H9 (cell line): ENCODE data around the gene AFG1L. TPM values are rescaled to one million over a fixed set of nuclear protein-coding genes. Genes with fewer than 3 reads are reported as not detected.

ENCODE experiments used
- DNase-seq: peaks from one replicate; pipeline ENCODE4 v3.0.0-alpha.2; 2017
- H2AFZ ChIP-seq: one replicate; pipeline ENCODE4 v1.6.1; 2013; ENCODE audit warnings: mild to moderate bottlenecking, low read length, control low read depth, moderate library complexity
- H2AK5ac ChIP-seq: 2 replicates; pipeline ENCODE4 v1.6.1; 2013; ENCODE audit warnings: low read length, control low read depth, mixed read lengths; ENCODE audit not compliant: insufficient read length
- H2BK120ac ChIP-seq: one replicate; pipeline ENCODE4 v1.6.1; 2013; ENCODE audit warnings: low read depth, mild to moderate bottlenecking, low read length, control low read depth, inconsistent platforms; ENCODE audit not compliant: poor library complexity, severe bottlenecking
- H2BK12ac ChIP-seq: 2 replicates; pipeline ENCODE4 v1.6.1; 2013; ENCODE audit warnings: low read length, control low read depth, mixed read lengths, low read depth; ENCODE audit not compliant: insufficient read length
- H2BK15ac ChIP-seq: 2 replicates; pipeline ENCODE4 v1.6.1; 2013; ENCODE audit warnings: low read depth, low read length, control low read depth
- H2BK20ac ChIP-seq: one replicate; pipeline ENCODE4 v1.6.1; 2013; ENCODE audit warnings: low read depth, mild to moderate bottlenecking, low read length, control low read depth, inconsistent platforms; ENCODE audit not compliant: poor library complexity, severe bottlenecking
- H2BK5ac ChIP-seq: 2 replicates; pipeline ENCODE4 v1.6.1; 2013; ENCODE audit warnings: low read length, control low read depth, mixed read lengths; ENCODE audit not compliant: insufficient read length
- H3K14ac ChIP-seq: 2 replicates; pipeline ENCODE4 v1.6.1; 2013; ENCODE audit warnings: low read length, control low read depth; ENCODE audit not compliant: insufficient read depth
- H3K18ac ChIP-seq: 2 replicates; pipeline ENCODE4 v1.6.1; 2013; ENCODE audit warnings: low read depth, mild to moderate bottlenecking, mixed read lengths, low read length, control low read depth; ENCODE audit not compliant: insufficient read length
- H3K23ac ChIP-seq: 2 replicates; pipeline ENCODE4 v1.6.1; 2013; ENCODE audit warnings: low read length, control low read depth, mixed read lengths, low read depth; ENCODE audit not compliant: insufficient read length
- H3K23me2 ChIP-seq: 2 replicates; pipeline ENCODE4 v1.6.1; 2013; ENCODE audit warnings: low read depth, mild to moderate bottlenecking, mixed read lengths, low read length, control low read depth; ENCODE audit not compliant: insufficient read length, poor library complexity, severe bottlenecking
- H3K27ac ChIP-seq: 2 replicates; pipeline ENCODE4 v1.5.1; 2013; ENCODE audit warnings: low read length, control low read depth, mixed read lengths, low read depth; ENCODE audit not compliant: insufficient read length
- H3K27me3 ChIP-seq: 2 replicates; pipeline ENCODE4 v1.6.1; 2013; ENCODE audit warnings: low read length, control low read depth, inconsistent platforms; ENCODE audit not compliant: insufficient read depth
- H3K4ac ChIP-seq: 2 replicates; pipeline ENCODE4 v1.6.1; 2013; ENCODE audit warnings: low read depth, mild to moderate bottlenecking, control low read depth, inconsistent platforms, low read length, moderate library complexity
- H3K4me1 ChIP-seq: 2 replicates; pipeline ENCODE4 v1.6.1; 2013; ENCODE audit warnings: low read length, control low read depth, inconsistent platforms; ENCODE audit not compliant: insufficient read depth
- H3K4me2 ChIP-seq: 2 replicates; pipeline ENCODE4 v1.6.1; 2013; ENCODE audit warnings: low read length, control low read depth, mixed read lengths; ENCODE audit not compliant: insufficient read length, insufficient read depth
- H3K56ac ChIP-seq: 2 replicates; pipeline ENCODE4 v1.6.1; 2013; ENCODE audit warnings: low read depth, mild to moderate bottlenecking, mixed read lengths, low read length, control low read depth; ENCODE audit not compliant: insufficient read length
- H3K79me1 ChIP-seq: 2 replicates; pipeline ENCODE4 v1.6.1; 2013; ENCODE audit warnings: low read depth, mild to moderate bottlenecking, moderate library complexity, low read length, control low read depth, inconsistent platforms; ENCODE audit not compliant: insufficient read depth, poor library complexity, severe bottlenecking
- H3K79me2 ChIP-seq: 2 replicates; pipeline ENCODE4 v1.6.1; 2013; ENCODE audit warnings: low read length, control low read depth, inconsistent platforms; ENCODE audit not compliant: insufficient read depth
- H3K9ac ChIP-seq: 2 replicates; pipeline ENCODE4 v1.6.1; 2013; ENCODE audit warnings: low read length, control low read depth, mixed read lengths; ENCODE audit not compliant: insufficient read length; ENCODE audit errors: extremely low read depth
- H3K9me3 ChIP-seq: one replicate; pipeline ENCODE4 v1.6.1; 2013; ENCODE audit warnings: low read depth, low read length, inconsistent platforms; ENCODE audit not compliant: control insufficient read depth
- H3T11ph ChIP-seq: one replicate; pipeline ENCODE4 v1.6.1; 2013; ENCODE audit warnings: mild to moderate bottlenecking, low read length, control low read depth, inconsistent platforms
- H4K20me1 ChIP-seq: one replicate; pipeline ENCODE4 v1.6.1; 2013; ENCODE audit not compliant: control insufficient read depth, insufficient read length, insufficient read depth
- H4K5ac ChIP-seq: 2 replicates; pipeline ENCODE4 v1.6.1; 2013; ENCODE audit warnings: low read depth, mild to moderate bottlenecking, mixed read lengths, low read length, control low read depth; ENCODE audit not compliant: insufficient read length
- H4K8ac ChIP-seq: replicated peaks from 2 replicates; pipeline ENCODE4 v1.6.1; 2013; ENCODE audit warnings: low read length, control low read depth, mixed read lengths, low read depth; ENCODE audit not compliant: insufficient read length
- H4K91ac ChIP-seq: 2 replicates; pipeline ENCODE4 v1.6.1; 2013; ENCODE audit warnings: low read depth, mild to moderate bottlenecking, moderate library complexity, mixed read lengths, low read length, control low read depth; ENCODE audit not compliant: insufficient read length
- H3K27ac Mint-ChIP-seq, 3 experiments: 2 replicates in 2 of 3; 3 replicates in 1 of 3; pipeline ENCODE4 v1.8.0; 2020 to 2021; ENCODE audit warnings: mixed read lengths in 3 of 3, mild to moderate bottlenecking in 1 of 3, moderate library complexity in 1 of 3
- H3K27me3 Mint-ChIP-seq: 2 replicates; pipeline ENCODE4 v1.8.0; 2021; ENCODE audit warnings: low read depth, mild to moderate bottlenecking, moderate library complexity, mixed read lengths
- H3K36me3 Mint-ChIP-seq, 3 experiments: 2 replicates in 2 of 3; 3 replicates in 1 of 3; pipeline ENCODE4 v1.8.0; 2020 to 2021; ENCODE audit warnings: low read depth in 3 of 3, mixed read lengths in 3 of 3; ENCODE audit not compliant: insufficient read depth in 1 of 3
- H3K4me1 Mint-ChIP-seq, 2 experiments: 2 replicates each; pipeline ENCODE4 v1.8.0; 2020; ENCODE audit warnings: mixed read lengths in 2 of 2
- H3K4me3 Mint-ChIP-seq, 2 experiments: 2 replicates in 1 of 2; 3 replicates in 1 of 2; pipeline ENCODE4 v1.8.0; 2020 to 2021; ENCODE audit warnings: mild to moderate bottlenecking in 2 of 2, mixed read lengths in 2 of 2, moderate library complexity in 1 of 2
- H3K9me3 Mint-ChIP-seq, 2 experiments: 2 replicates in 1 of 2; 3 replicates in 1 of 2; pipeline ENCODE4 v1.8.0; 2020; ENCODE audit warnings: mild to moderate bottlenecking in 2 of 2, mixed read lengths in 2 of 2, moderate library complexity in 1 of 2
- WGBS: extraction: QIAGEN DNeasy Blood & Tissue Kit; methylation state at CpG from one replicate; pipeline ENCODE4 v1.1.7; 2013; ENCODE audit warnings: missing lambda C conversion rate, low lambda C conversion rate, mixed read lengths; ENCODE audit not compliant: insufficient read length; ENCODE audit errors: extremely low coverage; 5-methylcytosine and 5-hydroxymethylcytosine counted together
- total RNA-seq: library from RNA; stranded (reverse); gene quantifications from 2 replicates; pipeline ENCODE4 v1.2.1, GENCODE V29; 2021
- TF ChIP-seq, protein P1 (sequence below): fragments of 200-600 bp; sonication (generic); conservative IDR thresholded peaks from 3 replicates; pipeline ENCODE4 v1.8.0; 2021; ENCODE audit warnings: antibody characterized with exemption, mild to moderate bottlenecking

Gene AFG1L
- total RNA-seq, 1 experiment from 2014 or later = 4.7 TPM

DNA sequence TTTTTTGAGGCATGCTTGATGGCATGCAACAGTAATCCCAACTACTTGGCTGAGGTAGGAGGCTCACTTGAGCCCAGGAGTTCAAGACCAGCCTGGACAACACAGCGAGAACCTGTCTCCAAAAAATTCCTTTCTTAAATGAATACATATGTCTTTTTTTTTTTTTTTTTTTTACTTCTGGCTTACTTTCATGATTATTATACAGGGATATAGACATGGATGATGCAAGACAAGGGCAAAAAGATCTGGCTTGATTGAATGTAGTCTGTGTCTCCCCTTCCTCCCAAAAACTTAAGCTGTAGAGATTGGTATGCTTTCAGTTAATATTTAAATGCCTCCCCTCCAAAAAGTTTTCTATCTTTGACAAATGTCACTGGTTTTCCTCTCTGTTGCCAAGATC, 41.6 kb upstream of the AFG1L start:
- Histone ChIP-seq H3K9ac (no peak overlapping the region), H4K5ac (no peak overlapping the region), H2AK5ac (no peak overlapping the region), H3K56ac (no peak overlapping the region), H2BK20ac (no peak overlapping the region), H3T11ph (no peak overlapping the region), H3K23ac (no peak overlapping the region), H3K23me2 (no peaks in the 10 kb centered on the region), H3K4me2 (no peak overlapping the region), H2BK15ac (no peak overlapping the region), H3K27me3 (no peaks in the 10 kb centered on the region), H2BK12ac (no peak overlapping the region), H4K91ac (no peak overlapping the region), H4K8ac (no peak overlapping the region), H3K79me2 (no peaks in the 10 kb centered on the region), H3K14ac (no peak overlapping the region), H4K20me1 (no peaks in the 10 kb centered on the region), H2BK5ac (no peak overlapping the region), H3K27ac (no peak overlapping the region), H3K18ac (no peak overlapping the region), H2BK120ac (no peak overlapping the region), H3K9me3 (no peaks in the 10 kb centered on the region), H3K4me1 (no peaks in the 10 kb centered on the region), H3K79me1 (peaks cover 2% of the 10 kb centered on the region), H3K4ac (no peak overlapping the region), H2AFZ (no peak overlapping the region)
- H3K9me3 Mint-ChIP-seq = no peaks in the 10 kb centered on the region
- TF ChIP-seq, protein P1, sequence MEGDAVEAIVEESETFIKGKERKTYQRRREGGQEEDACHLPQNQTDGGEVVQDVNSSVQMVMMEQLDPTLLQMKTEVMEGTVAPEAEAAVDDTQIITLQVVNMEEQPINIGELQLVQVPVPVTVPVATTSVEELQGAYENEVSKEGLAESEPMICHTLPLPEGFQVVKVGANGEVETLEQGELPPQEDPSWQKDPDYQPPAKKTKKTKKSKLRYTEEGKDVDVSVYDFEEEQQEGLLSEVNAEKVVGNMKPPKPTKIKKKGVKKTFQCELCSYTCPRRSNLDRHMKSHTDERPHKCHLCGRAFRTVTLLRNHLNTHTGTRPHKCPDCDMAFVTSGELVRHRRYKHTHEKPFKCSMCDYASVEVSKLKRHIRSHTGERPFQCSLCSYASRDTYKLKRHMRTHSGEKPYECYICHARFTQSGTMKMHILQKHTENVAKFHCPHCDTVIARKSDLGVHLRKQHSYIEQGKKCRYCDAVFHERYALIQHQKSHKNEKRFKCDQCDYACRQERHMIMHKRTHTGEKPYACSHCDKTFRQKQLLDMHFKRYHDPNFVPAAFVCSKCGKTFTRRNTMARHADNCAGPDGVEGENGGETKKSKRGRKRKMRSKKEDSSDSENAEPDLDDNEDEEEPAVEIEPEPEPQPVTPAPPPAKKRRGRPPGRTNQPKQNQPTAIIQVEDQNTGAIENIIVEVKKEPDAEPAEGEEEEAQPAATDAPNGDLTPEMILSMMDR = no peak
- no peak overlapping the region for H3K4me3 Mint-ChIP-seq
- no peaks in the 10 kb centered on the region for H3K27me3 Mint-ChIP-seq
- no CpG with 5 or more reads among the region's 1 CpG for WGBS
- no peak overlapping the region for H3K27ac Mint-ChIP-seq
- no peak for DNase-seq
- H3K4me1 Mint-ChIP-seq = peaks cover 0 to under 1% of the 10 kb centered on the region in 2 experiments; a peak in 3 of 4 replicates
- H3K36me3 Mint-ChIP-seq = peaks cover 0 to 4% (median 0%) of the 10 kb centered on the region in 3 experiments; a peak in 2 of 7 replicates
